ENCODE results near the gene SPNS3.

DNA sequence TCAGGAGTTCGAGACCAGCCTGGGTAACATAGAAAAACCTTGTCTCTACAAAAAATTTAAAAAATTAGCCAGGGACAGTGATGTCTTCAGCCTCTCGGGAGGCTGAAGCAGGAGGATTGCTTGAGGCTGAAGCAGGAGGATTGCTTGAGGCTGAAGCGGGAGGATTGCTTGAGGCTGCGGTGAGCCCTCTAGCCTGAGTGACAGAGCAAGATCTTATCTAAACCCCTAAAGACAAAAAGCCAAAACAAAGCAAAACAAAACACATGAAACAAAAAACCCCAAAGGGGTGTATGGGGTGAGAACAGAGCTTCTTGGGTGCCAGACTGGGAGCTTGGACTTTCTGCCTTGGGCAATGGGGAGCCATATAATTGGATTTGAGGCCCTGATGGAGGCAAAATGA, 2.6 kb downstream of the SPNS3 start:
- no peak for TF ChIP-seq POLR2AphosphoS5 (IDR thresholded peaks at IDR 0.05)
- TF ChIP-seq EZH2 (IDR thresholded peaks at IDR 0.05; ENCODE audit: borderline replicate concordance, insufficient read depth, low read length, poor library complexity, severe bottlenecking), result no peak
- TF ChIP-seq, protein P1, sequence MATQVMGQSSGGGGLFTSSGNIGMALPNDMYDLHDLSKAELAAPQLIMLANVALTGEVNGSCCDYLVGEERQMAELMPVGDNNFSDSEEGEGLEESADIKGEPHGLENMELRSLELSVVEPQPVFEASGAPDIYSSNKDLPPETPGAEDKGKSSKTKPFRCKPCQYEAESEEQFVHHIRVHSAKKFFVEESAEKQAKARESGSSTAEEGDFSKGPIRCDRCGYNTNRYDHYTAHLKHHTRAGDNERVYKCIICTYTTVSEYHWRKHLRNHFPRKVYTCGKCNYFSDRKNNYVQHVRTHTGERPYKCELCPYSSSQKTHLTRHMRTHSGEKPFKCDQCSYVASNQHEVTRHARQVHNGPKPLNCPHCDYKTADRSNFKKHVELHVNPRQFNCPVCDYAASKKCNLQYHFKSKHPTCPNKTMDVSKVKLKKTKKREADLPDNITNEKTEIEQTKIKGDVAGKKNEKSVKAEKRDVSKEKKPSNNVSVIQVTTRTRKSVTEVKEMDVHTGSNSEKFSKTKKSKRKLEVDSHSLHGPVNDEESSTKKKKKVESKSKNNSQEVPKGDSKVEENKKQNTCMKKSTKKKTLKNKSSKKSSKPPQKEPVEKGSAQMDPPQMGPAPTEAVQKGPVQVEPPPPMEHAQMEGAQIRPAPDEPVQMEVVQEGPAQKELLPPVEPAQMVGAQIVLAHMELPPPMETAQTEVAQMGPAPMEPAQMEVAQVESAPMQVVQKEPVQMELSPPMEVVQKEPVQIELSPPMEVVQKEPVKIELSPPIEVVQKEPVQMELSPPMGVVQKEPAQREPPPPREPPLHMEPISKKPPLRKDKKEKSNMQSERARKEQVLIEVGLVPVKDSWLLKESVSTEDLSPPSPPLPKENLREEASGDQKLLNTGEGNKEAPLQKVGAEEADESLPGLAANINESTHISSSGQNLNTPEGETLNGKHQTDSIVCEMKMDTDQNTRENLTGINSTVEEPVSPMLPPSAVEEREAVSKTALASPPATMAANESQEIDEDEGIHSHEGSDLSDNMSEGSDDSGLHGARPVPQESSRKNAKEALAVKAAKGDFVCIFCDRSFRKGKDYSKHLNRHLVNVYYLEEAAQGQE (IDR thresholded peaks at IDR 0.05; ENCODE audit: borderline replicate concordance), result no peak
